LNCaP clone FGC (cell line): Measurements from ENCODE around the gene CDK5R2.

Experiments
- DNase-seq: peaks from one replicate; pipeline ENCODE4 v3.0.0-alpha.2; 2011; ENCODE audit warnings: low read depth
- H3K4me3 ChIP-seq: 2 replicates; pipeline ENCODE4 v1.5.1; 2011; ENCODE audit warnings: mild to moderate bottlenecking, low read depth, low read length, control low read depth
- TF ChIP-seq, protein P1 (sequence below): IDR thresholded peaks from 2 replicates; pipeline ENCODE4 v1.5.1; 2012; ENCODE audit warnings: mild to moderate bottlenecking; ENCODE audit not compliant: control insufficient read depth, insufficient read depth; ENCODE audit errors: extremely low read depth

Gene CDK5R2

DNA sequence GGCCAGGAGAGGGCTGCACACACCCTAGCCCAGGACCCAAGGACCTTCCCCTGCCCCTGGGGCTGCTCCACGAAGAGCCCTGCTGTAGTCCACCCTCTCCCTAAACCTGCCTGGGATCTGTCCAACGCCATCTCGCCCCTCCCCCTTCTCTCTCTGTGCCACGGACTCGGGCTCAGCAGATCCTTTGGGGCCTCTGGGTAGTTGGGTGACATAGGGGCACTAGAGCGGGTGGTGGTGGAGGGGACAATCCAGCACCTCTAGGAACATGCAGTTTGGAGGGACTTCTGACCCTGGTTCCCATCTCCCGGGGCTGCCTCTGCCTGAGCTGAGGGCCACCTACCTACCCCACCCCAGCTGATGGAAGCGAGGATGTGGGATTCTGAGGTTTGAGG, 41.1 kb downstream of the CDK5R2 start:
- TF ChIP-seq, protein P1, sequence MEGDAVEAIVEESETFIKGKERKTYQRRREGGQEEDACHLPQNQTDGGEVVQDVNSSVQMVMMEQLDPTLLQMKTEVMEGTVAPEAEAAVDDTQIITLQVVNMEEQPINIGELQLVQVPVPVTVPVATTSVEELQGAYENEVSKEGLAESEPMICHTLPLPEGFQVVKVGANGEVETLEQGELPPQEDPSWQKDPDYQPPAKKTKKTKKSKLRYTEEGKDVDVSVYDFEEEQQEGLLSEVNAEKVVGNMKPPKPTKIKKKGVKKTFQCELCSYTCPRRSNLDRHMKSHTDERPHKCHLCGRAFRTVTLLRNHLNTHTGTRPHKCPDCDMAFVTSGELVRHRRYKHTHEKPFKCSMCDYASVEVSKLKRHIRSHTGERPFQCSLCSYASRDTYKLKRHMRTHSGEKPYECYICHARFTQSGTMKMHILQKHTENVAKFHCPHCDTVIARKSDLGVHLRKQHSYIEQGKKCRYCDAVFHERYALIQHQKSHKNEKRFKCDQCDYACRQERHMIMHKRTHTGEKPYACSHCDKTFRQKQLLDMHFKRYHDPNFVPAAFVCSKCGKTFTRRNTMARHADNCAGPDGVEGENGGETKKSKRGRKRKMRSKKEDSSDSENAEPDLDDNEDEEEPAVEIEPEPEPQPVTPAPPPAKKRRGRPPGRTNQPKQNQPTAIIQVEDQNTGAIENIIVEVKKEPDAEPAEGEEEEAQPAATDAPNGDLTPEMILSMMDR = no peak
- no peak for DNase-seq
- no peak overlapping the region for H3K4me3 ChIP-seq

DNA sequence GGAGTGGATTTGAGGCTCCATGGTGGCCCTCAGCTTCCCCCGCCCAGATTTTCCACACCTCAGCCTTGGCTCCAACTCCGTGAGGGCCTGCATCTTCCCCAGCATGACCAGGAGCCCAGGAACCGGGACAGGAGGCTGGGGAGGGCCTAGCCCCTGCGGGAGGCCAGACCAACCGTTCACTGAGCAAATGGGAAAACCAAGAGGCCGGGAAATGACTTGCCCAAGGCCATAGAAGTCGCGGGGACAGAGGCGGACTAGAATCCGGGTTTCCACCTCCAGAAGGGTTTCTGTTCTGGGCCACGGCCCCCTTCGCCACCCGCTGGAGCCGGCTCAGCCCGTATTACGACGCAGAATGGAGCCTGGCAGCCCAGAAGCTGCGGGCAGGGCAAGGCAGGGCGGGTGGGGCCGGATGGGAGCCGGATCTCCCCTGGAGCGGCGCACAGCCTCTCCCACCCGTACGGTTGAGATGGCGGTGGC, 41.7 kb downstream of the CDK5R2 start:
- no peak overlapping the region for H3K4me3 ChIP-seq
- TF ChIP-seq, protein P1 = no peak

DNA sequence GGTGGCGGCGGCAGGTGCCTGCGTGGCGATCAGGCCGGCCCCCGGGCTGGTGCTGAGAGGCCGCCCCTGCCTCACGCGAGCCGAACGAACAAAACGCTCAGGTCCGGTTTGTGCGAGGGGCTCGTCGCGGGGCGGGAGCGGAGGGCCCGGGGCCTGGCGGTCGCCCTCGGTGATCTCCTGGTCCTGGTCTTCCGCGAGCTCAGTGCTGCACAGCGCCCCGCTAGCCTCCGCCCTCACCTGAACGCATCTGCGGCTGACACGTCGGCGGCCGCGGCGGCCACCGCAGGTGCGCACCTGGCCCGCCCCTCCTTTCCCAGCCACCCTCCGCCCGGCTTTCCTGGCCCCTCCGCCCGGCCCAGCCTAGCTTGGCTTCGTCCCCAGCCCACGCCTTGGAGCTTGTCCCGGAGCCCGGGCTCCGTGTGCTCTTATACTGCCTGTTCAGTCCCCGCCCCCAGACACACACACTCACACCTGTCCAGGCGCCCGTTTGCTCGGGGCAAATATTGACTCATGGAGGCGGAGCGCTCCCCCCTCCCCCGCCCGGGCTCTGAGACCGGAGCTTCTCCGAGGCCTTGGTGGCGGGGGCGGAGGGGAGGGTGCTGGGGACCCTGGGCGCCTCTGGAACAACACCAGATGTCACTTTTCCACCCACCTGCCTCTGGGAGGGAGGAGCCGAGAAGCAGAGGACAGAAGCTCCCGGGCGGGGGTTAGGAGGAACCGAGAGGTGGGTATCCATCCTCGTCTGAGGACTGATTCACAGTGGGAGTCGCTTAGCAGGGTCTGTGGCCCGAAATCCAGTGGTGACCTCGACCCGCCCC, 42.3 kb downstream of the CDK5R2 start:
- peak overlapping the region; percentile 44 for H3K4me3 ChIP-seq
- DNase-seq = peak; percentile 76
- TF ChIP-seq, protein P1 = no peak

More for the DNA sequence above, 41.7 kb downstream of the CDK5R2 start:
- DNase-seq = no peak

DNA sequence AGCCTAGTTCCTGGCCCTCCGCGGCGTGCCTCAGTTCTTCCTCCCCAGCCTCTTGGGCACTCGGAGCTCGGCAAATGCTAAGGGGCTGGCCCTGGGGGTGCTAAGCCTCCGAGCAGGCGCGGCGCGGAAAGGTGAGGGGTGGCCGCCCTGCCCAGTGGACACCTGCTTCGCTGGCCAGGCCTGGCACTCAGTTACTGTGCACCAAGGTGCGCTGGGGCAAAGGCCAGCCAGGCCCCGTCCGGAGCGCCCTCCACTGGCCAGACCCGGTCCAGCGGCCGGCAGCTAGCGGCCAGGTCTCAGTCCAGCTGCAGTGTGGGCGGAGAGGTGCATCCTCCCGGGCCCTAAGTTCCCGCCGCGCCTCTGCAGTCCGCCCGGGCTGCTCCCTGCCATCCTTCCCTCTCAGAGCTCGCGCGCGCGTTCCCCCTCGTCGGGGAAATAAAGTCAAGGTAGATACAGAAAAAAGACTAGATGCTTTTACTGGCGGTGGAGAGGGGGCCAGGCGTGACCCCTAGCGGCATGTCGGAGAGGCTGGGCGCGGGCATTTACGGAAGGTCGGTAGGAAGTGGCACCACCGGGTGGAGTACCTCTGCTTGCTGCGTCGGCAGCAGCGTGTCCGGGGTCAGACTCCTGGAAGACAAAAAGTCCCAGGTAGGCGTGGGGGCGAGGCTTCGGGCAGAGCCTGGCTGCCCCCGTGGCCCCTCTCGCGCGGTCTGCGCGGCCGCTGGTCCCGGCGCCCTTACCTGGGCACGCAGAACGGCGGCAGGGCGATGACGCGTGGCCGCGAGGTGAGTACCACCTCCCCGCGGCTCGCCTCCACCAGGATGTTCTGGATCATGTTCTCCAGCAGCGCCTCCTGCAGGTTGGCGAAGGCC, 43.2 kb downstream of the CDK5R2 start:
- H3K4me3 ChIP-seq = peak overlapping the region; percentile 44
- TF ChIP-seq, protein P1 = peak; percentile 84
- no peak for DNase-seq

DNA sequence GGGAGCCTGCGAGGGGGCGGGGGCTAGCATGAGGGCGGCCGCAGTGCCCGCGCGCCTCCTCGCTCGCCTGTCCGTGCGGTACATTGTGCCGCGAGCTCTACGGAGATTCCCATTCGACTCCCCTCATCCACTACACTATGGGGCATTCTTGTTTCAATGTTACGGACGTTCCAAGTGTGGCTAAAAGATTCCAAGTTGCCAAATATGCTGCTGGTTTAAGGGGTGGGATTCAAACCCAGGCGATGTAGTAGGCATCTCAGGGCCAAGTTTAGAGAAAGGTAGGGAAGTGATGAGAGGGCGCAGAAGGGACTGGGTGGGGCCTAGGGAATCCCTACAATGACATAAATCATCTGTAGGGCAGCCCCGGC, 43.8 kb downstream of the CDK5R2 start:
- DNase-seq = no peak
- 0 out of 2 replicates have a peak overlapping the region, but pooled peaks have one; percentile 44 for H3K4me3 ChIP-seq

DNA sequence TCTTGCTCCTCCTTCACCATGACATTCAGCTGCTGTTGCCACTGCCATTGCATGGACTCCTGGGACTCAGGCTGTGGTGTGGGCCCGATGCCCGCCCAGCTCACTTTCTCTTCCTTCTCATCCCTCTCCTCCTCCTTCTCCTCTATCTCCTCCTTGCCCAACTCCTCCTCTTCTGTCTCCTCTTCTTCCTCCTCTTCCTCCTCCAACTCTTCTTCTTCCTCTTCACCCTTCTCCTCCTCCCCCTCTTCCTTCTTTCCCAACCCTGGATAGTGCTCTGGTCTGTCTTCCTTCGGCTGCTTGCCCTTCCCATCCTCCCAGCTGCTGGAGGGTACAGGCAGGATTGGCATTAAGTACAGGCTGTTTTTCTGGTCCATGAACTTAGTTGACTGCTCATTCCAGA, 44.5 kb downstream of the CDK5R2 start:
- H3K4me3 ChIP-seq = no peak overlapping the region
- DNase-seq = no peak
- TF ChIP-seq, protein P1 = no peak

More for the DNA sequence above, 43.8 kb downstream of the CDK5R2 start:
- TF ChIP-seq, protein P1 = no peak
